ENCODE data around the gene GTF2F2.

Gene GTF2F2

DNA sequence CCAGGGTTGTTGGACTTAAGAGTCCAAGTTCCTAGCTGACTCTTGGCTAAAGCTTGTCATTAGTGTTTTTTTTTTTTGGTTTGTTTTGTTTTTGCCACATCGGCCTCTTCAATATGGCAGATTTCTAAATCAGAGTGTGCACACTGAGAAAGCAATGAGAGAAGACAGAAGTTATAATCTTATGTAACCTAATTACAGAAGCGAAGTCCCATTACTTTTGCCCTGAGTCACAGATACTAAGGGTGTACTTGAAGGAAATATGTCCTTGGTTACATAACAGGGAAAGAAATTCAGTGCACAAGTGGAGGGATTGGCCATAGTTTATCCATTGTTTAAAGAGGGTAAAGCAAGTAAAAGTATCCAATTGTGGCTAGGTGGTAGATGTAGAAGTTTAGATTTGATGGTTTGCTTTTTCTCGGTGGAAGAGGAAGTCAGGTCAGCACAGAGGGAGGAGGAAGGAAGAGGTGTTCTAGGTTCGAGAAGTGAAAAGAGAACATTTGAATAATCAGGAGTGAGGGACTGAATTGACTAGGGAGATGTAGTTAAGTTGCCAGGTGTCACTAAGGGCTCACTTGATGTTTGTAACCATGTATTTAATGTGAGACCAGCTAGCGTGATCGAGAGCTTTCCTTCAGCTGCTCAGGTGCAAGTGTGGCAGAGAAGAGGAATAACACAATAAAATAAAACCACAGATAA, 12.2 kb downstream of the GTF2F2 start:
- no peak for FAIRE-seq

DNA sequence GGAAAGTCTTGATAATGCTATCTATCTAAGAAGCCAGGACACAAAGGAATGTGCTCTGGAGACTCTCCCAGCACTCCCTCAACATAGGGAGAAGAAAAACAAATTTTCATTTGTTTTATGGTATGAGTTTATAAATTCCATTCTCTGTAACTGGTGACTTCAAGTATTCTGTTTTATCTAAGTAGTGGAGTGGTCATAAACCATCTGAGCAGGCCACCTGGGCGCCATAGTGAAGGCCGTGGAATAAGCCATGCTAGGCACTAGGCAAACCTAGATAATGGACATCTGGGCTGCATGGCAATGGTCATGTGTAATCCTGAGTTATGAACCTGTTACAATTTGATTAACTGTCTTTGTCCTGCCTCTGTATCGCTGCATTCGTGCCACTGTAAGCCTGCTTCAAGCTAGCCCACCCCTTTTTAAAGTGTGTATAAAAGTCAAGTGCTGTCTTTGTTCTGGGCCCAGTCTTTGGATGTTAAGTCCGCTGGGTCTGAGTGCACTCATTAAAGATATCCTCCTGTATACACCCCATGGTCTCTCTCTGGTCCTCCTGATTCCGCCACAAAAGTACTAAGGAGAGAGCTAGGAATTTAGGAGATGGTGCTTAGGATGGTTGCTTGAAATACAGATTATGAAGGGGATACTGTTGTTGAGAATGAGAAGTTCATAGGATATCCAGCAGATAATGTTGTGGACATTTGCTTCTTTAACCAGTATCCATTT, 13.2 kb downstream of the GTF2F2 start:
- no peak for FAIRE-seq

DNA sequence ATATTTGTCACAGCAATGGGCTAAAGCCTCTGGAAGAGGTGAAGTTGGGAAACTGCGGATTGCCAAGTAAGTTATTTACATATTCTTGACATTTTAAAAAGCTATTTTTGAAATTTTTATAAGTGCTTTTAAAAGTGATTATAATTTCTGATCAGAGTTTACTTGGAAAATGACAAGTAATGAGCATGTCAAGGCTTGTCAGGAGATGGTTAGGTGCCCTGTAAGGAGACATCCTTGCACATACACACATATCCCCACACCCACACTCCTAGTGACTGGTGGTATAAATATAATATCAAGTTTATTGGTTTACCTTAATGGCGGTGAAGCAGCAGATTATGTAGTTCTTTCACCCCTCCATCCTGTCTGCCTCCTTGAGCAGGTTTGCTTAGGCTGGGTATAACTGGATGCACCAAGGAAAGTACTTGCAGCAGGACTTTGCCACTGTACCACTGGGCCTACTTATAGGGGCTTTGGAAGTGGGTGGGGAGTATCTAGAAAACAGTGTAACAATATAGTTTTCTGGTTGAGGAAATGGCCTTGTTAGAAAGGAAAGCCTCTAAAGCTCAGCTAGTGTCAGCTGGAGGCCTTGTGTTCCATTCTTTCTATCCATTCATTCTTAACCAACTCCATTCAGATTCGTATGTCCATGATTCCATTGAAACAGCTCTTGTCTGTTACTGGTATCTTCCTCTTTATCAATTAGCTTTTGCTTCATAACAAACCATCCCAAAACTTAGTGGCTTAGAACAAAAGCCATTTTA, 16.6 kb downstream of the GTF2F2 start:
- FAIRE-seq: no peak

DNA sequence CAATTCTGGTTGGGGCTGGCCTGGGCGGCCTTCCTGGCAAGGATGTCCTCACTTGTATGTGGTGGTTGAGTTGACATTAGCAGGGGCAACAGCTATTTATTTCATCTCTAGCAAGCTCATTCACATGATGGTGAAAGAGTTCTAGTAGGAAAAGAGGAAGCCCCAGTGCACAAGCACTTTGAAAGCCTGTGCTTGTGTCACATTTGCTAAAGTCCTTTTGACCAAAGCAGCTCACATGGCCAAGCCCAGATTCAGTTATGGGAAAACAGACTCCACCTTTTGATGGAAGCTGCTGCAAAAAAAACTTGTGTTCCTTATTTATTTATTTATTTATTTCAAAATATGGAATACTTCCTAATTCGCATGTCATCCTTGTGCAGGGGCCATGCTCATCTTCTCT, 17.2 kb downstream of the GTF2F2 start:
- no peak for FAIRE-seq

DNA sequence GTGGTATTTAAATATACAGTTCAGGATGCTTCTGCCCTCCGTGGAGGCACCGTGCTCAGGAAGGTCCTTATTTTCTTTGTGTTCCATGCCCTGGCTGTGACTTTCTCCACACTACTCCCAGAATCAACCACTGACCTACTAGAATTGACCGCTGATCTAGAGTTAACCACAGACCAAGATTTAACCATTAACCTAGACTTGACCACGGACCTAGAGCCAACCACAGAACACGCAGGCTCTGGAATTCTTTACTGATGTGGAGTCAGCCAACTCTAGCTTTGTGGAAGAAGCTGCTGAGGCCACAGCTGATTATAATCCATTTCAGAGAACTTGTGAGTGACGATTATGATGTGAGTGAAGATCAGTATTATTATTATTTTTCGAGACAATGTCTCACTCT, 18.0 kb downstream of the GTF2F2 start:
- FAIRE-seq: no peak

DNA sequence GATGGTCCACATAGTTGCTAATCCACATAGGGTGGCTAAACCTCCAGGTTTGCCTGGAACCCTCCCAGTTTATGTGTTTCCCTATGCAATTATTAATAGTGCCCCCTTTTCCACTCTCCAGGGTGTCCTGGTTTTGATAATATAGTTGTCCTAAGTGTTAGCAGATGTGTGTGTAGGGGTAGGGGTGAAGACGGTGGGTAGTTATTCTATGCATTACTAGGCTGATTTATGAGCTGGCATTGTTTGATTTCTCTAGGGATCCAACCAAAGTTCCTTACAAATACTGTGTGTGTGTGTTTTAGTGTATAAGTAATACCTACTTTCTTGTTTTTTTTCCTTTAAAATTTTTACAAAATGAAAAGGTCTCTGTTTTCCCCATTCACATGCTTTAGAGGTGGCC, 21.1 kb downstream of the GTF2F2 start:
- FAIRE-seq: no peak

DNA sequence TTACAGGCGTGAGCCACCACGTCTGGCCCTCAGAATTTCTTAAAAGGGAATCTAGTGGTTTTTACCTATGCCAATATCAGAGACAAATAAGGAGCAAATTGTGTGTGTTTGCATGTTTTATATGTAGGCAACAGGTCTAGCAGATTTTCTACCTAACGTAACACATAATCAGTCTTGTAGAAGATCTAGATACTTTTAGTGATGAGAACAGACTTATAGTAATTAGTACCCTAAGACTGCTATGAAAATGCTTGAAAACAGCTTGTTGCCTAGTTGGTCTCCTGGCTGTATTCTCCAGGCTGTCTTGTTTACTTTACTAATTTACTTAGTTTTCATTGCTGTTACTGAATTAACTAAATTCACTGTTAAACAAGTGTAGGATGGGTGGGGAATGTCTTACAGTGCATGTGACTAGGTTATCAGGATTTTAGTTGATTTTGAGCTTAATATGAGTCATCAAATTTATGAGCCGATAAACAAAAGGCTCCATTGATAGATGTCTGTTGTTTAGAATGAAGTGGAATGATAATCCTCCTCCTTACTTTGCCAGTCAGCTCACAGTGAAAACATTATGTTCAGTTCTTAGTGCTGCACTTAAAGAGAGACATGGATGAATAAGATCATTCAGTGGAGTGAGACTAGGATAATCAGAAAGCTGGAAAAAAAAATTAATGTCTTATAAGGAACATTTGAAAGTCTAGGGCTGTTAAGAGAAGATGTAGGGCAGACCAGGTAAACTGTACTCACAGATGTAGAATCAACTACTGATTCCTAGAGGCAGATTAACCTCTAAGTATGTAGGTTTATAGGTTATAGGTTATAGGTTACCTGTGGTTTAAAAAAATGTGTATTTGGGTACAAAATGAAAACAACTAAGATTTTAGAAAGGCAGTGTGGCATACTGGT, 22.4 kb downstream of the GTF2F2 start:
- FAIRE-seq: no peak

DNA sequence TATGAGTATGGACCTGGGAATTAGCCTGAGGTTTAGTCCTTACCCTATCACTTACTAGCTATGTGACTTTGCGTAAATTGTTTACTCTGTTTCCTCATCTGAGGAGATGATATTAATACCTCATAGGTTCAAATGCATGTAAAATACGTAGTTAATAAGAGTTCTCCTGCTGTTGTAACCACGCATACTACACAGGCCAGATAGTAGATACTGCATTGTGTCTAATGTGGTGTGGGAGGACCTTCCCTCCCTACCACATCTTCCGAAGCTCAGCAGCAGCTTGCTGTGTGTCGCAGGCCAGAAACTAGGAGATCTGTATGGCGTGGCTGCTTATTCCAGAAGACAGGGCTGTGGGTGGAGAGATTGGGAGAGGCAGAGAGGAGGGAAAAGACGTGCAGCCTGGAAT, 23.0 kb downstream of the GTF2F2 start:
- no peak for FAIRE-seq

DNA sequence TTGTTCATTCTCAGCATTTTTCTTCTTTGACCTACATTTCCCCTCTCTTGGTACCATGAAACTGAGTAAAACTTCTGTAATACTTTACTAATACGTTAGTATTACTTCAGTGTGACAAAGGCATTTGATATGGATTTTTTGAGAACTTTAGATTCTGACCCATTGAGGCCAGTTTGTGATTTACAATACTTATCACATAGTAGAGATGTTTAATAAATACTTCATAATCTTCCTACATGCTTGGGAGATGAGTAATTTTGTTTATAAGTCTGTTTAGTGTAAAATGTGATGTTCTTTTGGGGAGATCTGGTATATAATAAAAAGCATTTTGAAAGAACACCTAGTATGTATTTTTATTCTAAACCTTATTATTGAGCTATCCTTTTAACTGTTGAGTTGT, 29.7 kb downstream of the GTF2F2 start:
- FAIRE-seq: peak; percentile 80

DNA sequence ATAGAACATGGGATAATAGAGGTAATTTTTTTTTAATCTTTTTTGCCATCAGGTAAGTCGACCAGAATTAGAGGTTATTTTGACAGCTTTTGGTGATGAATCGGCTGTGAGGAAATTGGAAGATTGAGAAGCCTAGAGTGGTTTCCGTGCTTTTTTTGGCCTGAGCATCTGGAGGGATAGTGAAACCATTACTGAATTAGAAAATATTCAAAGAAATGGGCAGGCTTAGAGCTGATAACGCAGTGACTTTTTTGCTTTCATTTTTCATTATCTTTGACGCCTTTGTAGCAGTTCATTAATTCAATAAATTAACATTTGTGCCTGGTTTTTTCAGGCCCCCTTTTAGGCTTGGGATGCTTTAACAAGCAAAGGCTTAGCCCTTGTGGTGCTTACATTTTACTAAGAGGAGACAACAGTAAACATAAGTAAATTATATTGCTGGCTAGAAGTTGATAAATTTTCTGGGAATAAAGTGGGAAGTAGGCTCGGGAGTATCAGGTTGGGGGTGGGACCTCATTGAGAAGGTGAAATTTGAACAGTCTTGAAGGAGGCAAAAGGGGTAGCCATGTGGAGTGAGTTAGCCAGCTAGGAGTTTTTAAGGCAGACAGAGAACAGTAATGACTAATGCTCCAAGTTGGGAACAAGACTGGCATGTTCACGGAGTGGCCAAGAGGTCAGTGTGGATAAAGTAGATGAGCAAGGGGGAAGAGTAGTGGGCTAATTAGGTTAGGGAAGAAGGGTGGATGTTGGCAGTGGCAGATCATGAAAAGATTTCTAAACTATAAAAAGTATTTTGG, 36.5 kb downstream of the GTF2F2 start:
- no peak for FAIRE-seq

DNA sequence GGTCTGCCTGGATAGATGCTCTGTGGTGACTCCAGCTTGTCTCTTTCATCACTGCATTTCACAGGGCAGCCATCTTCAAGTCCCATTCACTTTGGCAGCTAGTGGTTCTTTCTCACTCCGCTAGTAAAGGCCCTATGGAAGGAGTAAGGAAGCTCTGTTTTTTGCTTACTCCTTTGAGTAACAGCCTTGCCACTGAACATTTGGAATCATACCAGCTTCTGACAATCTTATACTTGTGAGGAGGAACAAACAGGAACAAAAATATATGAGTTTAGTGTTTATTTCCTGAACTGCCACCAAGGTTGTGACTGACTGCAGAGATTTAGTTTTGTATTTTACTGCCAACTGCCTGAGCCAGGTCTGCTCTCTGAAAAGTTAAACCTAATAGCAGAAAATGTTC, 41.9 kb downstream of the GTF2F2 start:
- no peak for FAIRE-seq

DNA sequence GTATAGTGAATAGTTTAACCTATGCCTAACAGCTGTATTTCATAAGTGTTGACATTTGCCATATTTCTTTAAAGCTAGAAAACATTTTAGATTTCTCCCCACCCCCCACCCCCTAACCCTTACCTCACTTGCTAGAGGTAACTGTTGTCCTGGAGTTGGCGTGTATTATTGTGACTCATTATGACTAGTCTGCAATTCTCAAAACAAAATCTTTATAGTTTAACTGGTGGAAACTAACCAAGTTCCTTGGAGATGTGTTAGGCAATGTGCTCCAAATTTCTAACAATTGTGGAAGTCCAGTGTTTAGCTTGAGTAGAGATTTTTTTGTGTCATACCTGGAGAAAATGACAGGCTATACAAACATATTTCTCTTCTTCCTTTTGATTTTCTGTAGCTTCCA, 42.5 kb downstream of the GTF2F2 start:
- no peak for FAIRE-seq

DNA sequence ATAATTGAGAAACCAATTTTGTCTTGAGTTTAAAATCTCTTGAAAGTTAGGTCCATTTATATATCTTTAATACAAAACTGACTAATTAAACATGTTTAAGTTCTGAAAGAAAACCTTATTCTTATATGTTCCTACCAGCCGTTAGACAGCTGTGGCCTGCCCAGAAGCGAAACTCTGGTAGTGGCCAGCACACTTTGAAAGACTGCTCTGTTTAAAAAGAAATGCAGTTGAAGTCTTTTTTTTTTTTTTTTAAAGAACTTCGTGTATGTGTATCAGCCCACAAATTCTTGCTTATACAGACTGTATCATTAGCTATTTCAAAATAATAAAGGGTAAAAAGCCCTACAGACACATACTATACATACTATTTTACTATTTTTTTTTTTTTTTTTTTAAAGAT, 46.5 kb downstream of the GTF2F2 start:
- FAIRE-seq: no peak

DNA sequence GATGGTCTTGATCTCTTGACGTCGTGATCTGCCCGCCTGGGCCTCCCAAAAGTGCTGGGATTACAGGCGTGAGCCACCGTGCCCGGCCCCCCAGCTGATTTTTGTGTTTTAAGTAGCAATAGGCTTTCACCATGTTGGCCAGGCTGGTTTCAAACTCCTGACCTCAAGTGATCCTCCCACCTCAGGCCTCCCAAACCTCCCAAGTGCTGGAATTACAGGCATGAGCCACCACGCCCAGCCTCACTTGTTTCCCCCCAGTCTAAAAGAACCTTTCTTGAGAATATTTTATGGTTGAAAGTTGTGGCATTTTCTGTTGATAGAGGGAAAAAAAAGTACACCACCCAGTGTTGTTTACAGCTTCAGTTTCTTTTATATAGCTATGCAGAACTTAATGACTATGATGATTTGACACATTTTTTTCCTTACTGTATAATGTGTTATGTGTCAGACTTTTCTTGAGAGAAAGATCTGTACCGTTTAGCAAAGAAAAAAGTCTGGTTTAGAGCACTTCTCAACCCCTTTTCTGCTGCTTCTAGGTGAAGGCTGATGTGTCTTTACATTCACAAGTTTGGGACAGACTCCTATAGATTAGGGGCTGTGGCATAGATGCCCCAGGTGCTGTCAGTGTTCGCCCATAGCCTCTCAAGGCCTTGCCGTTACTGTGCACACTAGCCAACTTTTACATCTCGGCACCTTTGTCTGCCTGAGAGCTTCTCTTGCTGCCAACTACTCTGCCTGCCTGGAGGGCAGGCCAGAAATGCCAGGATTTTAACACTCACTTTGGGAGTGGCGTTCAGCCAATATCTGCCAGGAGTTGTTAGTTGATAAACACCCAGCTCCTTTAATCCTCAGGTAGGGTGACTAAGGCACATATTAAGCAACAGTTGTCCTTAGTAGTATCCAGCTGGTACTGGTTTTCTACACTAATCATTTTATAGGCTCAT, 47.6 kb downstream of the GTF2F2 start:
- no peak for FAIRE-seq

DNA sequence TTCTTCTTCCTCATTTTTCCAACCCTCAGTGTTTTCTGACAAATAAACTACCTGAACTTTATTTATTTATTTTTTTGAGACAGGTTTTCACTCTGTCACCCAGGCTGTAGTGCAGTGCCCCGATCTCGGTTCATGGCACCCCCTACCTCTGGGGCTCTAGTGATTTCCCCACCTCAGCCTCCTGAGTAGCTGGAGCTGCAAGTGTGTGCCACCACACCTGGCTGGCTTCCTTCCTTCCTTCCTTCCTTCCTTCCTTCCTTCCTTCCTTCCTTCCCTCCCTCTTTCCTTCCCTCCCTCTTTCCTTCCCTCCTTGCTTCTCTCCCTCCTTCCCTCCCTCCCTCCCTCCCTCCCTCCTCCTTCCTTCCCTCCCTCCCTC, 48.2 kb downstream of the GTF2F2 start:
- FAIRE-seq: no peak

DNA sequence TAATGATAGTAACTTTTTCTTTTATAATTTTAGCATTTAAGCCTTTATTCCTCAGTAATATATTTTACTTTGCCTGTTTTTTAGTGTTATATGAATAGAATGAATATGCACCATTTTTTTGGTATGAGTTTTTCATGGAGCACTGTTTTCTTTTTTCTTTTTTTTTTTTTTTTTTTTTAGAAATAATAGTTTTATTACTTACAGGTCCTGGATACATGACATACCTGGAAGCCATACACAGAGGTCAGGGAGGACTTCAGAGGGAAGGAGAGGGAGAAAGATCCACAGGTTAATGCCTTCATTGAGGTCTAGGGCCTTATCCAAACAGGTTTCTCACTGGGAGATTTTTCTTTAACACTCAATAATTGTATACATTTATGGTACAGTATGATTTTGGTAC, 54.2 kb downstream of the GTF2F2 start:
- no peak for FAIRE-seq

DNA sequence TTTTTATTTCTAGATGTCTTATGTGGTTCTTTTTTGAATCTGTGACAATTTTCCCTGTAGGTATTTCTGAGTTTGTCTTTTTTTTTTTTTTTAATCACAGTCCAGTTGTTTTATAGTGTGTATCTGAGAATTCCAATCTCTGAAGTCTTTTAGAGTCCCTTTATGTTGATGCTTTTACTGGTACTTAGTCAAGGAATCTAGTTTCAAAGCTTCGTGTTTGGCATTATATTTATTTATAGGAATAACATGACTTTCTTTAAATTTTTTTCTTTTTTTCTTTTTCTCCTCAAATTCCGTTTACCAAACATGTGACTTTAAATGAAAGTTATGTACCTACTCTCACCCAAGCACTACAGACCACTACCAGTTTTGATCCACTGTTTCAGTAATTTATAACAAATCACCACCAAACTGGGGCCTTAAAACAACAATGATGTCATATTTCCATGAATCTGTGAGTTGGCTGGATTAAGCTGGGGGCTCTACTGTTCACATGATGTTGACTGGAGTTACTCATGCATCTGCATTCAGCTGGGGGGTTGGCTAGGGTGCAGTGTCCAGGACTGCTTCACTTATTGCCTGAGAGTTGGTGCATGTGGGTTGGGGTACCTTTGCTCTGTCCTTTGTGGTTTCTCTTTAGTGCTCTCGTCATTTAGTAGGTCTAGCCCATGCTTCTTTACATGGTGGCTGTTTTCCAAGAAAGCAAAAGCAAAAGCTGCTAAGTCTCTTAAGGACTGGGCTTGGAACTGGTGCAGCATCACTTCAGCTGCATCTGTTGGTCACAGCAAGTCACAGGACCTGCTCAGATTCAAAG, 58.2 kb downstream of the GTF2F2 start:
- FAIRE-seq: no peak

DNA sequence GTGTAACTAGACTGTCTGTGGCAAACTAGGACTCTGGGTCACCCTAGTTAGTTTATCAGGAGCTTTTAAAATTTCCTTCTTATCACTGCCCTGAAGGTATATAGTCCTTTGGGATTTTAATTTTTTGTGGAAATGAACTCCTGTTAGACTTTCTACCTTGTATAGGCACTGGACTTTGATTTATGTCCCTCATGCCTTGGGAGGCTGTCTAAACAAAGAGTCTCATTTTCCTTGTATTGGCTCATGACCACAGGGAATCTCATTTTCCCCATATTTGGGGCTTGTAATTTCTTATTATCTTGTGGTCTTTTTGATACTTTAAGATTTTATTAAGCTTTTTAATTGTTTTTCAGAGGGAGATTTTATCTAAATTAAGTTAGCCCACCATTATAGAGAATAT, 59.1 kb downstream of the GTF2F2 start:
- FAIRE-seq: no peak

DNA sequence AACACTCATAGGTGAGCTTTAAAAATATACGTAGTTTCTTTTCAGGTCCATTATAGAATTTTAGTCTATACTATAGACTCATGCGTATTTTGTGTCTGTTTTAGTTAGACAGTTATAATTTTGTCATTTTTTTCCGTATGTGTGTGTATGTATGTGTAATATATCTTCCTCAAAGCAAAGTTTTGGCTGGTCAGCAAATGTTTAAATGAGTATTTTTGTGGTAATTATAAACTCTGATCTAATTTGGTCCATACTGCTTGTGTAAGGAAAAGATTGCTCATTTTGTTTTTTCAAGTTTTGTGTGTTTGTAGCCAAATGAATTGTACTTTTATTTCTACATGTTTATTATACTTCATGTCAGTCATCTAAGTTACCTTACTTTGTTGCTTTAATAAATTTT, 60.0 kb downstream of the GTF2F2 start:
- peak; percentile 73 for FAIRE-seq

All from G401.6 (cell line).